Measurements from ENCODE around the gene HMGB3.

HMGB3 gene

DNA sequence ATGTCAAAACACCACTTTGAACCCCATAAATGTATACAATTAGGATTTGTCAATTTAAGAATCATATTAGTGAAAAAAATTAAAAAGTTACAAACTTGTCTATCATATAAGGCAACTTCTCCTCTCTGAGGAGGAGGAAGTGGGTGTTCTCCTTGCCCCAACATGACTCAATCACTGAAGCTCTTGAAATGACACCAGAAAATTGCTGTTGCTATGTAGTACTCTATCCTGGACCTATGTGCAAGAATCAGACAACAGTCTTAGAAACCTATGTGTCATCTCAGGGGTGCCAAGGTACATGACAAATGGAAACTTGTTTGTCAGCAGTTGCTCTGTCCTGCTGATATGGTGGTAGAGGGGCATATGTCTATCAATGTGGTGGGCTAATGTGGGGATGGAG is 47.7 kb downstream of the HMGB3 start:
- TF ChIP-seq, protein P1, sequence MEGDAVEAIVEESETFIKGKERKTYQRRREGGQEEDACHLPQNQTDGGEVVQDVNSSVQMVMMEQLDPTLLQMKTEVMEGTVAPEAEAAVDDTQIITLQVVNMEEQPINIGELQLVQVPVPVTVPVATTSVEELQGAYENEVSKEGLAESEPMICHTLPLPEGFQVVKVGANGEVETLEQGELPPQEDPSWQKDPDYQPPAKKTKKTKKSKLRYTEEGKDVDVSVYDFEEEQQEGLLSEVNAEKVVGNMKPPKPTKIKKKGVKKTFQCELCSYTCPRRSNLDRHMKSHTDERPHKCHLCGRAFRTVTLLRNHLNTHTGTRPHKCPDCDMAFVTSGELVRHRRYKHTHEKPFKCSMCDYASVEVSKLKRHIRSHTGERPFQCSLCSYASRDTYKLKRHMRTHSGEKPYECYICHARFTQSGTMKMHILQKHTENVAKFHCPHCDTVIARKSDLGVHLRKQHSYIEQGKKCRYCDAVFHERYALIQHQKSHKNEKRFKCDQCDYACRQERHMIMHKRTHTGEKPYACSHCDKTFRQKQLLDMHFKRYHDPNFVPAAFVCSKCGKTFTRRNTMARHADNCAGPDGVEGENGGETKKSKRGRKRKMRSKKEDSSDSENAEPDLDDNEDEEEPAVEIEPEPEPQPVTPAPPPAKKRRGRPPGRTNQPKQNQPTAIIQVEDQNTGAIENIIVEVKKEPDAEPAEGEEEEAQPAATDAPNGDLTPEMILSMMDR (IDR thresholded peaks at IDR 0.05), result no peak
- Histone ChIP-seq H3K4me3 (ENCODE audit: low read depth in 1 of 2, low read length in 1 of 2) (no peak overlapping the region), H3K27ac (no peak overlapping the region), H3K27me3 (no peaks in the 10 kb centered on the region), H3K36me3 (no peaks in the 10 kb centered on the region), H3K9me3 (no peaks in the 10 kb centered on the region), H3K4me1 (ENCODE audit: control insufficient read depth in 1 of 2, insufficient read depth in 1 of 2, low read depth in 1 of 2, low read length in 1 of 2) (no peaks in the 10 kb centered on the region)

- H3K27ac ChIP-seq, result no peak overlapping the region
- H3K36me3 ChIP-seq, result no peaks in the 10 kb centered on the region
- TF ChIP-seq, protein P1 (IDR thresholded peaks at IDR 0.05), result no peak
- no peaks in the 10 kb centered on the region for H3K27me3 ChIP-seq
- no peak overlapping the region for H3K4me3 ChIP-seq (ENCODE audit: low read depth in 1 of 2, low read length in 1 of 2)
- no peaks in the 10 kb centered on the region for H3K4me1 ChIP-seq (ENCODE audit: control insufficient read depth in 1 of 2, insufficient read depth in 1 of 2, low read depth in 1 of 2, low read length in 1 of 2)
- no peaks in the 10 kb centered on the region for H3K9me3 ChIP-seq
These were observed 48.3 kb downstream of the HMGB3 start for GRCh38 chrX:151031391-151031975.

GRCh38 chrX:151039351-151039750 is 56.2 kb downstream of the HMGB3 start:
- H3K27me3 ChIP-seq, result no peaks in the 10 kb centered on the region
- no peaks in the 10 kb centered on the region for H3K9me3 ChIP-seq
- no peaks in the 10 kb centered on the region for H3K36me3 ChIP-seq
- TF ChIP-seq, protein P1 (IDR thresholded peaks at IDR 0.05), result no peak
- H3K27ac ChIP-seq, result no peak overlapping the region
- no peak overlapping the region for H3K4me3 ChIP-seq (ENCODE audit: low read depth in 1 of 2, low read length in 1 of 2)
- H3K4me1 ChIP-seq (ENCODE audit: control insufficient read depth in 1 of 2, insufficient read depth in 1 of 2, low read depth in 1 of 2, low read length in 1 of 2), result no peaks in the 10 kb centered on the region
